Astrocyte (in vitro differentiated cells and primary cell): ENCODE data around the gene HFE.

Experiments used
- CTCF ChIP-seq: IDR thresholded peaks from 2 replicates; pipeline ENCODE4 v1.5.1; 2011; ENCODE audit warnings: low read depth, mild to moderate bottlenecking, inconsistent platforms, low read length, moderate library complexity; ENCODE audit not compliant: insufficient read depth
- EZH2 ChIP-seq: IDR thresholded peaks from 2 replicates; pipeline ENCODE4 v1.6.1; 2012; ENCODE audit warnings: mild to moderate bottlenecking, low read length, inconsistent platforms; ENCODE audit not compliant: insufficient read depth

GRCh38 chr6:26140254-26140966 lies 53.2 kb downstream of the HFE start:
- no peak for TF ChIP-seq CTCF
- no peak for TF ChIP-seq EZH2
